A204.1 (cell line): ENCODE results near the gene C1QTNF5.

Source experiments
- FAIRE-seq: peaks from 2 replicates; lab custom pipeline; 2012; peaks lifted over from hg19 to GRCh38; lab: Jason Lieb, UNC

The C1QTNF5 gene

GRCh38 chr11:119359365-119360214 lies 18.9 kb upstream of the C1QTNF5 start:
- FAIRE-seq, result no peak

GRCh38 chr11:119357074-119357473 lies 16.4 kb upstream of the C1QTNF5 start:
- no peak for FAIRE-seq

- FAIRE-seq, result no peak
Measured at GRCh38 chr11:119356349-119357031, 15.8 kb upstream of the C1QTNF5 start.

- no peak for FAIRE-seq
Measured at GRCh38 chr11:119355091-119355843, 14.6 kb upstream of the C1QTNF5 start.

- FAIRE-seq, result no peak
Measured at GRCh38 chr11:119352857-119353260, 12.2 kb upstream of the C1QTNF5 start.

- FAIRE-seq, result no peak
Measured at GRCh38 chr11:119351232-119351631, 10.5 kb upstream of the C1QTNF5 start.

- FAIRE-seq, result no peak
Measured at GRCh38 chr11:119350302-119350701, 9.6 kb upstream of the C1QTNF5 start.

- FAIRE-seq, result no peak
Measured at GRCh38 chr11:119347940-119348605, 7.4 kb upstream of the C1QTNF5 start.

GRCh38 chr11:119347242-119347641 lies 6.6 kb upstream of the C1QTNF5 start:
- no peak for FAIRE-seq

GRCh38 chr11:119346605-119347004 lies 5.9 kb upstream of the C1QTNF5 start, which contains the start of gene MFRP:
MFRP (minus strand) TSS chr11:119346705; CDS start chr11:119346513, 192 bp downstream.
- FAIRE-seq, result no peak

GRCh38 chr11:119345685-119346084 lies 5.0 kb upstream of the C1QTNF5 start:
- no peak for FAIRE-seq

GRCh38 chr11:119344291-119345010 lies 3.8 kb upstream of the C1QTNF5 start:
- FAIRE-seq, result no peak

- FAIRE-seq, result no peak
Measured at GRCh38 chr11:119343726-119344125, 3.0 kb upstream of the C1QTNF5 start.

GRCh38 chr11:119342362-119343130 lies 1.9 kb upstream of the C1QTNF5 start:
- no peak for FAIRE-seq

- no peak for FAIRE-seq
Measured at GRCh38 chr11:119342023-119342300, 1.3 kb upstream of the C1QTNF5 start.

GRCh38 chr11:119341222-119342022 lies 739 bp upstream of the C1QTNF5 start:
- no peak for FAIRE-seq

- no peak for FAIRE-seq
Measured at GRCh38 chr11:119339589-119340334, 921 bp downstream of the C1QTNF5 start.

- FAIRE-seq, result no peak
Measured at GRCh38 chr11:119338965-119339588, 1.6 kb downstream of the C1QTNF5 start.

GRCh38 chr11:119338318-119338890 lies 2.3 kb downstream of the C1QTNF5 start:
- FAIRE-seq, result peak; percentile 55
